HCT116 (cell line): ENCODE measurements around the gene TPH2. TPM values are rescaled to one million over a fixed set of nuclear protein-coding genes. Genes with fewer than 3 reads are reported as not detected.
A peak's percentile ranks its signal among the peaks of the same experiment; 100 is the strongest.

Experiments
- ATAC-seq: fragments of 200-7000 bp; cut with Tn5 transposase; 2 replicates; pipeline ENCODE4 v1.9.1; 2020; ENCODE audit warnings: mild to moderate bottlenecking, moderate library complexity
- BruUV-seq: library from RNA; stranded (reverse); fragments of 400-500 nt; replicated peaks from 2 replicates; lab custom pipeline; 2021; lab: Mats Ljungman, UMichigan
- CTCF ChIA-PET: fragments of 300-600 bp; sonication (Branson Sonifier 250); formaldehyde crosslinking; loops from one replicate; lab custom pipeline; 2021; ENCODE audit warnings: antibody characterized with exemption; lab: Charles Lee
- POLR2A ChIA-PET: fragments of 300-600, 350-600 bp; sonication (Branson Sonifier 250); formaldehyde crosslinking; loops from one replicate; lab custom pipeline; 2021; ENCODE audit warnings: antibody characterized with exemption; lab: Charles Lee
- RAD21 ChIA-PET, 2 experiments: fragments of 300-600 bp; sonication (Branson Sonifier 250); formaldehyde crosslinking; loops; one replicate each; lab custom pipeline; 2023; ENCODE audit warnings: low total read pairs in 2 of 2; ENCODE audit not compliant: uncharacterized antibody in 2 of 2, unreplicated experiment in 2 of 2, low non-redundant PET in 1 of 2; lab: Charles Lee
- DNase-seq: peaks from one replicate; pipeline ENCODE4 v3.0.0-alpha.2; 2010; ENCODE audit warnings: low read depth, low spot score
- H2AFZ ChIP-seq: fragments of 200-600 bp; shearing (Covaris generic), sonication (generic); 2 replicates; pipeline ENCODE4 v1.6.1; 2017; ENCODE audit warnings: low read depth, mixed run types, mixed read lengths, antibody characterized with exemption, low read length; ENCODE audit not compliant: poor library complexity, severe bottlenecking
- H3K27ac ChIP-seq: 2 replicates; pipeline ENCODE4 v1.5.1; 2012; ENCODE audit warnings: low read depth, low read length
- H3K27me3 ChIP-seq: fragments of 200-600 bp; sonication (generic); 2 replicates; pipeline ENCODE4 v1.6.1; 2016; ENCODE audit warnings: mixed run types, low read length, mixed read lengths; ENCODE audit not compliant: insufficient read depth
- H3K36me3 ChIP-seq, 2 experiments: fragments of 200-500 bp in 1 of 2; fragments of 200-600 bp in 1 of 2; sonication (Bioruptor generic) in 1 of 2; sonication (generic) in 1 of 2; 2 replicates each; pipeline versions ENCODE4 v1.5.1 to v1.6.1; 2014 to 2016; ENCODE audit warnings: low read length in 2 of 2, inconsistent platforms in 1 of 2, mixed read lengths in 1 of 2, mixed run types in 1 of 2; ENCODE audit not compliant: insufficient read depth in 2 of 2, control insufficient read depth in 1 of 2
- H3K4me1 ChIP-seq, 2 experiments: fragments of 200-600 bp in 1 of 2; sonication (generic) in 1 of 2; 2 replicates each; pipeline versions ENCODE4 v1.5.1 to v1.6.1; 2012 to 2017; ENCODE audit warnings: low read length in 2 of 2, inconsistent platforms in 1 of 2, mild to moderate bottlenecking in 1 of 2, mixed read lengths in 1 of 2, mixed run types in 1 of 2, moderate library complexity in 1 of 2; ENCODE audit not compliant: insufficient read depth in 2 of 2, control insufficient read depth in 1 of 2
- H3K4me2 ChIP-seq: fragments of 200-600 bp; sonication (generic); 2 replicates; pipeline ENCODE4 v1.6.1; 2017; ENCODE audit warnings: mixed run types, low read length, mixed read lengths
- H3K4me3 ChIP-seq, 2 experiments: fragments of 200-600 bp in 1 of 2; sonication (generic) in 1 of 2; replicated peaks in 1 of 2; 2 replicates each; pipeline ENCODE4 v1.5.1; 2011 to 2016; ENCODE audit warnings: low read length in 2 of 2, control low read depth in 1 of 2, low read depth in 1 of 2, mild to moderate bottlenecking in 1 of 2, mixed read lengths in 1 of 2, mixed run types in 1 of 2
- H3K79me2 ChIP-seq: fragments of 200-600 bp; sonication (generic); 2 replicates; pipeline ENCODE4 v1.6.1; 2017; ENCODE audit warnings: mild to moderate bottlenecking, mixed run types, low read length, moderate library complexity, mixed read lengths; ENCODE audit not compliant: insufficient read depth
- H3K9ac ChIP-seq: fragments of 200-600 bp; sonication (generic); 2 replicates; pipeline ENCODE4 v1.6.1; 2016; ENCODE audit warnings: low read length, mixed read lengths
- H3K9me2 ChIP-seq: fragments of 200-600 bp; sonication (generic), shearing (Covaris generic); 2 replicates; pipeline ENCODE4 v1.6.1; 2017; ENCODE audit warnings: mixed run types, mild to moderate bottlenecking, moderate library complexity; ENCODE audit not compliant: insufficient read depth
- H3K9me3 ChIP-seq, 2 experiments: fragments of 200-500 bp in 1 of 2; fragments of 200-600 bp in 1 of 2; sonication (Bioruptor generic) in 1 of 2; sonication (generic) in 1 of 2; 2 replicates each; pipeline ENCODE4 v1.6.1; 2014 to 2017; ENCODE audit warnings: low read length in 2 of 2, mixed read lengths in 2 of 2, inconsistent platforms in 1 of 2, low read depth in 1 of 2, mild to moderate bottlenecking in 1 of 2, mixed run types in 1 of 2, moderate library complexity in 1 of 2; ENCODE audit not compliant: control insufficient read depth in 1 of 2, insufficient read depth in 1 of 2
- H4K20me1 ChIP-seq: fragments of 200-600 bp; sonication (generic), shearing (Covaris generic); 2 replicates; pipeline ENCODE4 v1.6.1; 2017; ENCODE audit warnings: mixed run types, mild to moderate bottlenecking, moderate library complexity; ENCODE audit not compliant: insufficient read depth
- ATF3 ChIP-seq: IDR thresholded peaks from 2 replicates; pipeline ENCODE4 v1.6.1; 2012
- CBX3 ChIP-seq: IDR thresholded peaks from 2 replicates; pipeline ENCODE4 v1.6.1; 2012; ENCODE audit warnings: low read depth
- CEBPB ChIP-seq: IDR thresholded peaks from 2 replicates; pipeline ENCODE4 v1.6.1; 2012; ENCODE audit warnings: low read depth
- CTCF ChIP-seq, 3 experiments: fragments of 200-600 bp in 1 of 3; sonication (generic) in 1 of 3; IDR thresholded peaks in 2 of 3; conservative IDR thresholded peaks in 1 of 3; 2 replicates each; pipeline ENCODE4 v1.5.1; 2012 to 2017; ENCODE audit warnings: low read depth in 2 of 3, low read length in 2 of 3, antibody characterized with exemption in 1 of 3, borderline replicate concordance in 1 of 3, control low read depth in 1 of 3, mild to moderate bottlenecking in 1 of 3, mixed read lengths in 1 of 3, mixed run types in 1 of 3, moderate library complexity in 1 of 3; ENCODE audit not compliant: insufficient read depth in 1 of 3
- EGR1 ChIP-seq: IDR thresholded peaks from 2 replicates; pipeline ENCODE4 v1.6.1; 2012; ENCODE audit warnings: low read depth
- EZH2 ChIP-seq: fragments of 200-600 bp; sonication (generic); IDR thresholded peaks from 2 replicates; pipeline ENCODE4 v1.6.1; 2017; ENCODE audit warnings: antibody characterized with exemption, mixed run types
- EZH2phosphoT487 ChIP-seq: fragments of 200-600 bp; IDR thresholded peaks from 2 replicates; pipeline ENCODE4 v1.6.1; 2018; ENCODE audit warnings: antibody characterized with exemption, borderline replicate concordance
- FOSL1 ChIP-seq: IDR thresholded peaks from 2 replicates; pipeline ENCODE4 v1.6.1; 2012; ENCODE audit warnings: low read depth
- JUND ChIP-seq: IDR thresholded peaks from 2 replicates; pipeline ENCODE4 v1.6.1; 2012
- MAX ChIP-seq: IDR thresholded peaks from 2 replicates; pipeline ENCODE4 v1.6.1; 2012
- POLR2A ChIP-seq: IDR thresholded peaks from 2 replicates; pipeline ENCODE4 v1.7.0; 2011; ENCODE audit warnings: borderline replicate concordance; ENCODE audit not compliant: insufficient read depth, insufficient read length; ENCODE audit errors: extremely low read depth
- RAD21 ChIP-seq: IDR thresholded peaks from 2 replicates; pipeline ENCODE4 v1.6.1; 2012; ENCODE audit warnings: low read depth, mild to moderate bottlenecking
- SIN3A ChIP-seq: IDR thresholded peaks from 2 replicates; pipeline ENCODE4 v1.6.1; 2012; ENCODE audit warnings: low read depth
- SP1 ChIP-seq: IDR thresholded peaks from 2 replicates; pipeline ENCODE4 v1.6.1; 2012; ENCODE audit warnings: low read depth
- TCF7L2 ChIP-seq: IDR thresholded peaks from 2 replicates; pipeline ENCODE4 v1.7.0; 2011; ENCODE audit warnings: borderline replicate concordance, inconsistent platforms; ENCODE audit not compliant: insufficient read depth, insufficient read length; ENCODE audit errors: extremely low read depth
- YY1 ChIP-seq: IDR thresholded peaks from 2 replicates; pipeline ENCODE4 v1.6.1; 2011; ENCODE audit warnings: low read length, low read depth, moderate library complexity, mild to moderate bottlenecking; ENCODE audit not compliant: insufficient replicate concordance; ENCODE audit errors: extremely low read depth
- ZFX ChIP-seq: fragments of 450-650 bp; IDR thresholded peaks from 2 replicates; pipeline ENCODE4 v1.6.1; 2017
- ZNF274 ChIP-seq: fragments of 200-500 bp; sonication (Bioruptor generic); IDR thresholded peaks from 2 replicates; pipeline ENCODE4 v1.6.1; 2014; ENCODE audit warnings: mild to moderate bottlenecking, low read depth, low read length, inconsistent platforms
- intact Hi-C: fragments of 100-400 bp; cut with micrococcal nuclease; formaldehyde crosslinking; loops from 2 replicates; pipeline ENCODE4 v1.10.0; 2022
- total RNA-seq: library from RNA; stranded (reverse); gene quantifications from one replicate; pipeline ENCODE4 v1.2.1, GENCODE V29; 2021; ENCODE audit not compliant: unreplicated experiment

Gene TPH2
- total RNA-seq, 1 experiment from 2014 or later: not detected

GRCh38 chr12:72018036-72018435 is 79.4 kb downstream of the TPH2 start:
- Histone ChIP-seq H3K4me2 (no peak overlapping the region), H3K9ac (no peak overlapping the region), H3K4me1 (no peaks in the 10 kb centered on the region), H3K9me3 (no peaks in the 10 kb centered on the region), H4K20me1 (no peaks in the 10 kb centered on the region), H3K27me3 (no peaks in the 10 kb centered on the region), H3K4me3 (no peak overlapping the region), H3K27ac (no peak overlapping the region), H3K79me2 (no peaks in the 10 kb centered on the region), H3K9me2 (no peaks in the 10 kb centered on the region), H2AFZ (peak overlapping the region; percentile 72), H3K36me3 (no peaks in the 10 kb centered on the region)
- TF ChIP-seq ZNF274: no peak
- no peak for TF ChIP-seq EZH2phosphoT487
- TF ChIP-seq EZH2: no peak
- TF ChIP-seq YY1: no peak
- TF ChIP-seq ZFX: no peak
- no peak for TF ChIP-seq SIN3A
- no peak for TF ChIP-seq CTCF (IDR thresholded peaks at IDR 0.05 in 2 of 3, conservative IDR thresholded peaks at IDR 0.05 in 1 of 3; ENCODE audit: borderline replicate concordance in 1 of 3, insufficient read depth in 1 of 3, low read depth in 2 of 3, low read length in 2 of 3)
- TF ChIP-seq POLR2A: no peak
- DNase-seq (no peak), ATAC-seq (no peak)
- POLR2A ChIA-PET: no interaction called here
- intact Hi-C loops: loop anchor here (5.0 kb wide), 3 partner anchors 244 to 329 kb away; no protein-coding TSS in a partner anchor
- RAD21 ChIA-PET: no interaction called here
- no TSS peak for BruUV-seq
- CTCF ChIA-PET: interaction anchor here (1.9 kb wide), 1 partner anchor 264 kb away, joined by 12 read pairs; no protein-coding TSS in a partner anchor

GRCh38 chr12:72024613-72025012 is 86.0 kb downstream of the TPH2 start:
- no peak overlapping the region for H3K4me2 ChIP-seq
- no peaks in the 10 kb centered on the region for H3K36me3 ChIP-seq
- no peaks in the 10 kb centered on the region for H3K79me2 ChIP-seq
- H3K9me2 ChIP-seq: no peaks in the 10 kb centered on the region
- DNase-seq (no peak), ATAC-seq (no peak)
- TF ChIP-seq FOSL1 (no peak), ATF3 (no peak), ZNF274 (no peak), TCF7L2 (no peak), SIN3A (no peak), ZFX (no peak), RAD21 (no peak), POLR2A (no peak), CBX3 (no peak), MAX (no peak), SP1 (no peak), EZH2 (no peak), EGR1 (no peak), CEBPB (no peak), EZH2phosphoT487 (no peak), JUND (no peak)
- ChIA-PET CTCF (no interaction called here), RAD21 (no interaction called here), POLR2A (no interaction called here)
- BruUV-seq: no TSS peak
- H3K4me3 ChIP-seq: no peak overlapping the region
- peaks cover 0 to 9% of the 10 kb centered on the region in 2 experiments; a peak in 2 of 4 replicates for H3K4me1 ChIP-seq
- H3K27ac ChIP-seq: no peak overlapping the region
- H3K9ac ChIP-seq: no peak overlapping the region
- intact Hi-C loops: no loop called here
- no peaks in the 10 kb centered on the region for H4K20me1 ChIP-seq
- no peaks in the 10 kb centered on the region for H3K27me3 ChIP-seq
- H2AFZ ChIP-seq: no peak overlapping the region
- H3K9me3 ChIP-seq: no peaks in the 10 kb centered on the region
